Glomerular endothelial cell (primary cell): ENCODE results near the gene NPAS2. TPM values are rescaled to one million over a fixed set of nuclear protein-coding genes. Genes with fewer than 3 reads are reported as not detected.

Experiments
- DNase-seq: peaks from one replicate; pipeline ENCODE4 v3.0.0-alpha.2; 2011; ENCODE audit warnings: low read depth, low spot score; ENCODE audit errors: extremely low read depth
- total RNA-seq: library from RNA; depleted of rRNA; stranded (reverse); fragments of >200 nt; gene quantifications from 2 replicates; pipeline ENCODE4 v1.2.3, GENCODE V29; 2015

The NPAS2 gene
- total RNA-seq, 1 donor from 2014 or later, result 15.8 TPM

- DNase-seq, result no peak
These were observed 183.4 kb downstream of the NPAS2 start for GRCh38 chr2:101003278-101003775.

- no peak for DNase-seq
These were observed 184.8 kb downstream of the NPAS2 start for GRCh38 chr2:101004620-101005325.

DNA sequence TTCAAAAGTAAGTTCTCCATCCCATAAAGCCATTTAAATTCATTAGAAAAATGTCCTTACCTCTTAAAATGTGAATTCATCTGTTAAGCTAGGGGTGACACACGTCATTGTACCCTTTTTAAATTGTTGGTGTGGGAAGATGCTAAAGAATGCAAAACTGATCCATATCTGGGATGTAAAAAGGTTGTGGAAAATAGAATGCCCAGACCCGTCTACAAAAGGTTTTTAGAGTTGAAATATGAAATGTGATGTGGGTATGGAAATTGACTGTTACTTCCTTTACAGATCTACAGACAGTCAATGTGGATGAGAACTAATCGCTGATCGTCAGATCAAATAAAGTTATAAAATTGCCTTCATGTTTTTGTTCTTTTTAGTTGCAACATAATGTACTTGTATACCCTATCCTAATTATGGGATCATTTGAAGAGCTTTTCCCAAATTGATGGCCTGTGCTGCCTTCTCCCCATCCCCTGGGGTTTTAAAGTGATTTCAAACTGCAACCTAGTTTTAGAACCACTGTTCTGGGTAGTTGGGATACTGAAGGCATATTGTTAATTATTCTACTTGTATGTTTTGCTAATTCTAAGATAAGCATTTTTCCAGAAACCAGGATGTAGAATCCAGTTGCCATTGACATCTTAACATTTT is 186.3 kb downstream of the NPAS2 start:
- no peak for DNase-seq

DNA sequence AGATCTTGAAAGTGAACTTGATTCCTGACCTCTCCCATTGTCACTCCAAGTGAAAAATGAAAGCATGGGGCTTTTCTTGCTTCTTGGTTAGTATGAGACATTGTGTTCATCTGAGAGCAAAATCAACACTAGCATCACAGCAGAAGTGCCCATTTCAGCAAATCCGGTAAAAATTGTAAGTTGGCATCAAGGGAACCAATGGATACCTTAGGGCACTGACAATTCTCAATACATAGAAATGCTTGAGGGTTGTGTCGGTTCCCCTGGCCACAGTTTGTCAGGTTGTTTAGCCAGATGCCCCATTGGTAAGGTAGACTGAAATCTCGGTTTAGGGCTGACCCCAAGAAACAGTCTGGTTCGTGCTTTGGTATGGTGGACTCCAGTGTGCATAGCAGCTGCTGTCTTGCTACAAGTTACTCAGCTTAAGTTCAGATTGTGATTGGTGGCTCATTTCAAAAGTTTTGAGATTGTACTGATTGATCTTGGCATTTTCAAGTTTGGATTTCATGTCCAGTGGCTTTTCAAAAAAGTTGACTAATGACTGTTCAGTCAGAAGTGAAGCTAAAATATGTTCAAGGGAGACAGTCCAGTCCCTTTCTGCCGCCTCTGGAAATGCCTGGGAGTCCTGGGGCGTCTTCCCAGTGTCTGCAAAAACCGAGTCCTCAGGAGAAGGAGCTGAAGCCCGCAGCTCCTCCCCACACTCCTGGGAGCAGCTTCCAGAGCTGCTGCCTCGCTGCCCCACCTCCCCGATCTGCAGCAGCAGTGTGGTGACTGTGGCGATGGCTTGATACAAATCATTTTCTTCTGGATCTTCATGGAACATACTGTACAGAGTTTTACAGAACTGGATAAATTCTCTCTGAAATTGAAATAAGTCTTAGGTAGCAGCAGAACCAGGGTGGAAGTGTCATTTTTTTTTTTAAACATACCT is 187.7 kb downstream of the NPAS2 start:
- DNase-seq, result no peak

DNA sequence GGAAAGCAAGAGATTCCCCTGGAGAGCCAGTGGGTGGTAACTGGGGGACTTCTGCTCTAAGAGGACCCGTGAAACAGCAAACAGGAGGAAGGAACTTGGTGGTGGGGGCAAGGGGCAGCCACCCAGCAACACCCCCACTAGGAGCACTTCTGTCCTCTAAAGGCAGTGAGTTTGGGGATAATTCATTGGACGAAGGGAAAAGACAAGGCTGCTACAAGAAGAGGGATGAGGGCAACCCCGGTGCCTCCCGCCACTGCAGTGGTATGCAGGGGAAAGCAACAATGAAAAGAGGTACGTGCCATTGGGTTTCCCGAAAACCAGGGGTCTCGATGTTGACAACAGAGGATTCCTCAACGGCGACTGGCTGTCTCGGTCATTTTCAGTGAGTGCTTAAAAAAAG is 191.2 kb downstream of the NPAS2 start:
- DNase-seq, result no peak

- DNase-seq, result no peak
These were observed 192.2 kb downstream of the NPAS2 start for GRCh38 chr2:101012054-101012705.

GRCh38 chr2:101012706-101013181 is 192.8 kb downstream of the NPAS2 start:
- DNase-seq, result no peak

DNA sequence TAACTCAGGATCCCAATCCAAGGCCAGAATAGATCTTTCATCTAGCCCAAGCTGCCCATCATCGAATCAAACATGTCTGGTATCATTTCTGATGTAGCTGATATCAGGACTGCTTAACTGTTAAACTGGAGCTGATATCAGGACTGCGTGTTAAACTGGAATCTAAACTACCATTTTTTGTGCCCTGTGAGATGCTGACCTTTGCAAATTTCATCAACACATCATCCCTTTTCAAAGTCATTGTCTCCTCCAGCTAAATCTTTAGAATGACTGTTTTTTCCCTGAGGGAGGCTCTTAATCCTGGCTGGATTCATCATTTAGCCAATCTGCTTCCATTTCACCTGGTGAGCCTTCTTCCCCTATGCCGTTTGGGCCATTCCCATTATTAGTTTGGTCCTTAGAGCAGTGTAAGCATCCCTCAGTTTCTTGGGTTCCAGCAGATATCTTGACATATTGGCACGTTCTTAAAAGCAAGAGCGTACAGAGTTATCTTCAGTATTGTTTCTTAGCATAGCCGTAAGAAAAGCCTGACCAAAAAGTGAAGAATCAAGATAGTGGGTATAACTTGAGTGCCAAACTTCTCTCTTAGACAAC is 194.4 kb downstream of the NPAS2 start:
- no peak for DNase-seq

DNA sequence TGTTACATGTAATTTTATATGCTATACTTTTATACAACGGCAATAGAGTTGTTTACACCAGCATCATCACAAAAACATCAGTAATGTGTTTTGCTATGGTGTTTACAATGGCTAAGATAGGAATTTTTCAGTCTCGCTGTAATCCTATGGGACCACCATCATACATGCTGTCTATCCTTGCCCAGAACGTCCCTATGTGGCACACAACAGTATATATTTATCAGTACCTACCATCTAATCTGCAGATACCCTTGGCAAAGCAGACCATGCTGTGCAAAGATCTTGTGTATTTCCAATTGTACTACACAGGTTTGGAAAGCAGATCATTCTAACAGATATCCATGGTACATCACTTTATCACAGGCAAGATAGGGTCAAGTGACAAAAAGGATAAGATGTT is 197.4 kb downstream of the NPAS2 start:
- no peak for DNase-seq

DNA sequence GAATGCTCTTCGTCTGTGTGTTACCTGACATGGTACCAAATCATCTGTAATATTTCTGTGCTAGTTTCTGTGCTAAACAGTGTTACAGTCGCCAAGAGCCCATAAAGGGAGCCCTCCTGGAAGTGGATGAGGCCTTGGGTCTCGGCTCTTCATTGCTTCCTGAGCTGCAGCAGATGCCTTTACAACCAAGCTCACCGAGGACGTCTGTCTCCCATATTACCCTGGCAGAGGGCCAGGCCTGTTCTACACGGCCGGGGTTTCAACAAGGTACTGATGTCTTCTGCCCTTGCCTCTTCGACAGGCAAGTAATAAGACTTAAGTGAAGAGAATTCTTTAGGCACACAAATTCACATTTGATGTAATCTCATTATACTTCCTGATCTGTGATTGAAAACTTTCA is 199.0 kb downstream of the NPAS2 start:
- no peak for DNase-seq

DNA sequence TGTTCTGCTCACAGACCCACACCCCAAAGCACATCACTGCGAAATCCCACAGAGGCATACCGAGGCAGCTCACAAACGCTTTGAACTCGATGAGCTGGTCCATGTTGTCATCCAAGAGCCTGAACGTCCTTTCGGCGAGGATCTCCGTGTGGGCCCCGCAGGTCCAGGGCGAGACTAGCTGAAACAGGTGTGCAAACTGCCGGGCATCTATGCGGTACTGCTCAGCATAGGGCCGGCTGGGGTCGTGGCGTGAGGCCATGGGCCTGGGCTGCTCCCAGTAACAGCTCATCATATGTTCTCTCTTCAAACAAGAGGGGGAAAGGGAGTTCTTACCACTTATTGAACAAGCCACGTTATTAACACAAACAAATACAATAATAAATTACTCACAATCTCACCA is 202.3 kb downstream of the NPAS2 start:
- DNase-seq, result no peak

- no peak for DNase-seq
These were observed 203.6 kb downstream of the NPAS2 start for GRCh38 chr2:101023327-101024107.

DNA sequence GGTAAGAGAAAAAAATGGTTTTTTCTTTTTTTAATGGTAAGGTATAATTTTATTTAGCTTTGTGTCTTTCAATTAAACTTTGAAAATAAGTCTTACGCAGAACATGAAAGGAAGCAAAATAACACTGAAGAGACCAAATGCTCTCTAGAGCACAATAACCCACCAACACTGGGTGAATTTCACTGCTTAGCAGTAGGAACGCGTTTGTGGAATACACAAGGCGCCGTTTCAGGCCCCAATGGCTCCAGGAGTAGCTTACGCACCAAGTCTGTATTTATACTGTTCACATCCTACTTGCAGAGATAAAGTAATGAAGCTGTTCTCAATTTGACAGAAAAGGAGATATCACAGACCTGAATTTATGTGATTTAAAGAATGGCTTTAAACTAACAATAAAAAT is 205.6 kb downstream of the NPAS2 start:
- DNase-seq, result no peak

DNA sequence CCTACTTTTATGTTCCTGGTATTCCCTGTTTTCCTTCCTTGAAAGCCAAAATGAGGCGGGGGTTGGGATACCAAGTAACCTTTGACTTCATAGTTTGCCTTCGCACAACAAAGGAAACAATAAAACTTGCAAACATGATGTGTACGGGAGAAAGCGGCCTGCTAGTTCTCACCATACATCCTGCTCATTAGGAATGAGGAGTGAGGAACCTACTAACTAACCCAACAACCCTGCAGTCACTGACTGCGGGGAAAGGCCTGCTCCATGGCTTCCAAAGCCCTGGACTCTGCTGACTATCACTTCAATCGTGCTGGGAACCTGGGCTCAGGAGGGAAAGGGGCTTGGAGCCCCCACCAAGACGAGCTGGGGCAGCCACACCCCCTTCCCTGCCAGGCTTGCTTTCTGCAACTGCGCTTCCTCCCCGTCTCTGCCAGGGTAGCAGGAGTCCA is 206.3 kb downstream of the NPAS2 start:
- no peak for DNase-seq

DNA sequence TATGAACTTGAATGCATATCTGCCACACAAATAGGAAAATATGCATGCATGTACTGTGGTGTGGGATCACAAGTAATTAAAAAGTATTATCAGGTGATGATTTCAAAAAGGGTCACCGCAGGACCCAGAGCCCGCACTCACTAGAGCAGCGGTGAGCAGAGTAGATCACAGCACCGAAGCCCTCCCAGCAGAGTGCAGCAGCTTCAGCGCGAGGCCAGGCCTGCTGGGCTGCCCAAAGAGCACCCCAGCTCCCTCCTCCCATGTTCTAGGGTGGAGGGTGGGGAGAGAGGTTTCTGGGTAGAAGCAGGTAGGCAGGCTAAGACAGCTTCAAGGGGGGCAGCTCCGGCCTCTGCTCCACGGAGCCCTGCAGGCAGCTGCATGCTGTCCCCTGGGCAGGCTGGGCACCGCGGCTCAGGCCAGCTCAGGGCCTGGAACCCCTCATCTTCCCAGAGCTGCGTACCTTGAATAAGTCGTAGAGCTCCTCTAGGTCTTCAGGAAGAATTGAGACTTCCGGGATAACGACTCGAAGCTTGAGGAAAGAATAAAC is 207.1 kb downstream of the NPAS2 start:
- no peak for DNase-seq

GRCh38 chr2:101027852-101028251 is 207.9 kb downstream of the NPAS2 start:
- DNase-seq, result no peak

- DNase-seq, result no peak
These were observed 211.1 kb downstream of the NPAS2 start for GRCh38 chr2:101030866-101031554.

DNA sequence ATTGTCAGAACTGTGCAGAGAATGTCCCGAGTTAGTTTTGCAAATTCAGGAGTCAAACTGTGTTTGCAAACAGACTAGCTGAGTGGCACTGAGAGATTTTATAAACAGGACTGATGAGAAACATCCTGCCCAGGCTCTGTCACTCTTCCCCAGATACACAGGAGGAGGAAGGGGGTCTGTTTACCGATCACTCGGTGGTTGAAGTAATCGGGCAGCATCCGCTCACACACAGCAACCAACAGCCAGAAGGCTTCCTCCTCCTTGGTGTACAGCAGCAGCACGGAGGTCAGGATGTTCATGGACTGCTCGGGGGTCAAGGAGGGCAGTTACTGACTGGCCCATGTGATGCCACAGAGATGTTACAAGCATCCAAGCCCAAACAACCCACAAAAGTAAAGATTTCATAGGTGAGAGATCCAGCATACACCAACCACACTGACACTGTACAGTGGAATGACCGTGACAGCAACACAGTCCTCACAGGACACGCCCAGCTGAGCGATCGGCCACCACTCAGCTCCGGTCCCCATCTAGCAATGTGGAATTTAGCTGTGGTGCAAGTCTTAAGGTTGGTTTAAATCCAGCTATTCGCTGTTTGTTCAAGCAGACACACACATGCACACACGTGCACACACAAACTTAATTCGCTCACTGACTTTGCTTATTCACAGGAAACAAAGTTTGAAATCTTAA is 212.3 kb downstream of the NPAS2 start:
- DNase-seq, result no peak
